GM12873 (cell line): Measurements from ENCODE around the gene ZNF628.

Experiments
- TF ChIP-seq, protein P1 (sequence below): IDR thresholded peaks from 2 replicates; pipeline ENCODE4 v1.5.1; 2012; ENCODE audit warnings: low read depth, mild to moderate bottlenecking, moderate library complexity, low read length, control low read depth; ENCODE audit not compliant: insufficient read depth; ENCODE audit errors: missing control alignments

Gene ZNF628

DNA sequence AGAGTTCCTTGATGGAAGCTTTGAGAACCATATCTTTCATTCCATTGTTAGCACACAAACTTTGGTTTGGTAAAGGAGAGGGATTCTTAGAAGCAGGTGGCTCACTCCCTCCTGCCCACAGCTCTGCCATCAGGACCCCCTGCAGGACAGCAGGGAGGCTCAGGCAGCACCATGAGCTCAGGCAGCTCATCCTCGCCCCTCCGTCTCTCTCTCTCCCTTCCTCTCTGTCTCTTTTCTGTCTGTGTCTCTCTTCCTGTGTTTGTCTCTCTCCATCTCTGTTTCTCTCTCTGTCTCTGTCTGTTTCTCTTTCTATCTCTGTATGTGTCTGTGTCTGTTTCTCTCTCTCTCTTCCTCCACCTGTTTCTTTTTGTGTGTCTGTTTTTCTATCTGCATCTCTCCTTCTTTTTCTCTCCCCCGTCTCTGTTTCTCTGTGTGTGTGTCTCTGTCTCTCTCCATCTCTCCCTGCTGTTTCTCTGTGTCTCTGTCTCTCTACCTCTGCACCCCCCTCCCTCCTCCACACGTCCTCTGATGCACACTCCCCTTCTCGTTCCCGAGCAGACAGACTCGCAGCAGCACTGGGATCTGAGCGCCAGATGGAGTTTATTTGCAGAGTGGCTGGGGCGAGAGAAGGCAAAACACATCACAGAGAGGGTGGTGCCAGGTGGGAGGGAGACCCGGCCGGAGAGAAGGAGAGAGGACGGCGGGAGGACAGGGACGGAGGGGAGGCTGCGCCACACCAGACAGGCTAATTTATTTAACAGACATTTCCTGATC is 51.8 kb downstream of the ZNF628 start:
- TF ChIP-seq, protein P1, sequence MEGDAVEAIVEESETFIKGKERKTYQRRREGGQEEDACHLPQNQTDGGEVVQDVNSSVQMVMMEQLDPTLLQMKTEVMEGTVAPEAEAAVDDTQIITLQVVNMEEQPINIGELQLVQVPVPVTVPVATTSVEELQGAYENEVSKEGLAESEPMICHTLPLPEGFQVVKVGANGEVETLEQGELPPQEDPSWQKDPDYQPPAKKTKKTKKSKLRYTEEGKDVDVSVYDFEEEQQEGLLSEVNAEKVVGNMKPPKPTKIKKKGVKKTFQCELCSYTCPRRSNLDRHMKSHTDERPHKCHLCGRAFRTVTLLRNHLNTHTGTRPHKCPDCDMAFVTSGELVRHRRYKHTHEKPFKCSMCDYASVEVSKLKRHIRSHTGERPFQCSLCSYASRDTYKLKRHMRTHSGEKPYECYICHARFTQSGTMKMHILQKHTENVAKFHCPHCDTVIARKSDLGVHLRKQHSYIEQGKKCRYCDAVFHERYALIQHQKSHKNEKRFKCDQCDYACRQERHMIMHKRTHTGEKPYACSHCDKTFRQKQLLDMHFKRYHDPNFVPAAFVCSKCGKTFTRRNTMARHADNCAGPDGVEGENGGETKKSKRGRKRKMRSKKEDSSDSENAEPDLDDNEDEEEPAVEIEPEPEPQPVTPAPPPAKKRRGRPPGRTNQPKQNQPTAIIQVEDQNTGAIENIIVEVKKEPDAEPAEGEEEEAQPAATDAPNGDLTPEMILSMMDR: no peak

DNA sequence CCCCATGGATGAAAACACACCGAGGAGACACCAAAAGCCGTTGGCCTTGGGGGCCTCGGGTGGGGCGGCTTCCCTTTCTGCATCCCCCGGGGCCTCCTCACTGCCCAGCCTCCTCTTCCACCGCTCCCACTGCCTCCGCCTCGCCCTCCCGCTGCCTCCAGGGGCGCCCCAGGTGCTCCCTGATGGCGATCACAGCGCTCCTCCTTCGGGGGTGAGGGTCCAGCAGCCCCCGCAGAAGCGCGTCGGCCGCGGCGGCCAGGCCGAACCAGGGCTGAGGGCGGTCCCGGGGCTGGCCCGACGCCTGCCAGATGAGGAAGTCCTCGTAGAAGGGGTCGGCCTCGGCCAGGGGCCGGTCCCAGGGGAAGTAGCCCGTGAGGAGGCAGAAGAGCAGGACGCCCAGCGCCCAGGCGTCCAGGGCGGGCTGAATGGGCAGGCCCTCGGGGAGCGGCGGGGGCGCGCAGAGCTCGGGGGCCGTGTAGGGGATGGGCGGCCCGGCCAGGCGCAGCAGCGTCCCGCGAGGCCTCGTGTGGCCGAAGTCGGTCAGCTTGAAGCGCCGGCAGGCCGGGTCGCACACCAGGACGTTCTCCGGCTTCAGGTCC is 53.3 kb downstream of the ZNF628 start:
- TF ChIP-seq, protein P1: no peak

DNA sequence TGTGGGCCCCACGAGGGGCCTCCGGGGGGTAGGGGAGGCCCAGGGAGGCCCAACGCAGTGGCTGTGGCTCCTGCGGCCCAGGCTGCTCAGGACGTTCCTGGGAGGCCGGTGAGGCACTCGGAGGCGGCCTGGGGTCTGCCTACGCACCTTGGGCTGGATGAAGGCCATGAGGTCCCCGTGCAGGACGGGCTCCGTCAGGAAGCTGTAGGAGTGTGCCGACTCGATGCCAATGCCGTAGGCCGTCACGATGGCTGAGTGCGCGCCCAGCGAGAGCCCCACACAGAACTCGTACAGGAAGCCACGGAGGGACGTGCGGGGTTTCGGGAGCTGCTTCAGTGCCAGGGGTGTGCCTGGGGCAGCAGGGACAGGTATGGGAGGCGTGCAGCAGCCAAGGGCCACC is 54.6 kb downstream of the ZNF628 start:
- TF ChIP-seq, protein P1: no peak
